ENCODE measurements around the gene SSBP3. TPM values are rescaled to one million over a fixed set of nuclear protein-coding genes. Genes with fewer than 3 reads are reported as not detected.

SSBP3 gene
- total RNA-seq, 1 experiment from 2014 or later = 115 TPM

- Mint-ChIP-seq H3K4me3 (no peak overlapping the region), H3K27me3 (ENCODE audit: low read depth) (no peaks in the 10 kb centered on the region), H3K9me3 (no peaks in the 10 kb centered on the region), H3K36me3 (no peaks in the 10 kb centered on the region), H3K4me1 (peaks cover 28% of the 10 kb centered on the region), H3K27ac (peak overlapping the region; percentile 80)
- ChIA-PET POLR2A (interaction anchor here (1.5 to 1.7 kb wide), 2 partner anchors 142 to 144 kb away, joined by 3 to 5 read pairs; partner anchors contain the start of gene SSBP3), CTCF (interaction anchor here (2.2 kb wide), 1 partner anchor 10 kb away, joined by 8 read pairs; no protein-coding TSS in a partner anchor)
- no peak for ATAC-seq
- no peak for DNase-seq (ENCODE audit: low spot score)
- TF ChIP-seq, protein P1, sequence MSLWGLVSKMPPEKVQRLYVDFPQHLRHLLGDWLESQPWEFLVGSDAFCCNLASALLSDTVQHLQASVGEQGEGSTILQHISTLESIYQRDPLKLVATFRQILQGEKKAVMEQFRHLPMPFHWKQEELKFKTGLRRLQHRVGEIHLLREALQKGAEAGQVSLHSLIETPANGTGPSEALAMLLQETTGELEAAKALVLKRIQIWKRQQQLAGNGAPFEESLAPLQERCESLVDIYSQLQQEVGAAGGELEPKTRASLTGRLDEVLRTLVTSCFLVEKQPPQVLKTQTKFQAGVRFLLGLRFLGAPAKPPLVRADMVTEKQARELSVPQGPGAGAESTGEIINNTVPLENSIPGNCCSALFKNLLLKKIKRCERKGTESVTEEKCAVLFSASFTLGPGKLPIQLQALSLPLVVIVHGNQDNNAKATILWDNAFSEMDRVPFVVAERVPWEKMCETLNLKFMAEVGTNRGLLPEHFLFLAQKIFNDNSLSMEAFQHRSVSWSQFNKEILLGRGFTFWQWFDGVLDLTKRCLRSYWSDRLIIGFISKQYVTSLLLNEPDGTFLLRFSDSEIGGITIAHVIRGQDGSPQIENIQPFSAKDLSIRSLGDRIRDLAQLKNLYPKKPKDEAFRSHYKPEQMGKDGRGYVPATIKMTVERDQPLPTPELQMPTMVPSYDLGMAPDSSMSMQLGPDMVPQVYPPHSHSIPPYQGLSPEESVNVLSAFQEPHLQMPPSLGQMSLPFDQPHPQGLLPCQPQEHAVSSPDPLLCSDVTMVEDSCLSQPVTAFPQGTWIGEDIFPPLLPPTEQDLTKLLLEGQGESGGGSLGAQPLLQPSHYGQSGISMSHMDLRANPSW (CRISPR knock-in tag; conservative IDR thresholded peaks at IDR 0.05; ENCODE audit: low read depth) = no peak
- no peak for TF ChIP-seq NR1H2 (CRISPR knock-in tag; IDR thresholded peaks at IDR 0.05)
- no peak for TF ChIP-seq ZSCAN18 (CRISPR knock-in tag; IDR thresholded peaks at IDR 0.05)
- TF ChIP-seq FOXP1 (CRISPR knock-in tag; IDR thresholded peaks at IDR 0.05; ENCODE audit: borderline replicate concordance) = no peak
- TF ChIP-seq ZBTB43 (CRISPR knock-in tag; IDR thresholded peaks at IDR 0.05) = no peak
- no peak for TF ChIP-seq E2F4 (CRISPR knock-in tag; IDR thresholded peaks at IDR 0.05; ENCODE audit: borderline replicate concordance, low read depth)
These were observed 142.5 kb downstream of the SSBP3 start for GRCh38 chr1:54263601-54264226.

DNA sequence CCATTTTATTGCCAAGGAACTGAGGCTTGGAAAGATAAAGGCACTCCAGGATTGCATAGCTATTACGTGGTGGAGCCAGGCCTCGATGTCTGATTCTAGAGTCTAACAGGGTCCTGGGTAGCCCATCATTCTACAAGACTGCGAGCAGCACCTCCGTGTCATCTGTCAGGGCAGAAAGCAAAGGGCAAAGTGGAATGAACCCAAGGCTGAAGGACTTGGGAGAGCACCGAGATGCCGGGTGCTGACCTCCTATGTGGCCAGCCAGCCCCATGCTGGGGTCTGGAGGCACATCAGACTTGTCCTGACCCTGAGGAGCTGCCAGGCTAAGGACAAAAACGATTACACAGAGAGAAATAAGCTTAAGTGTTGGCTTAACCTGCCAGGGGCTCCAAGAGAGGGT, 143.9 kb downstream of the SSBP3 start:
- no peaks in the 10 kb centered on the region for H3K27me3 Mint-ChIP-seq (ENCODE audit: low read depth)
- H3K4me3 Mint-ChIP-seq = no peak overlapping the region
- no peak for ATAC-seq
- CTCF ChIA-PET = interaction anchor here (0.9 kb wide), 1 partner anchor 227 kb away, joined by 4 read pairs; no protein-coding TSS in a partner anchor
- H3K4me1 Mint-ChIP-seq = peaks cover 43% of the 10 kb centered on the region
- no peak overlapping the region for H3K27ac Mint-ChIP-seq
- no peak for DNase-seq (ENCODE audit: low spot score)
- POLR2A ChIA-PET = no interaction called here
- H3K9me3 Mint-ChIP-seq = no peaks in the 10 kb centered on the region
- no peaks in the 10 kb centered on the region for H3K36me3 Mint-ChIP-seq
- no peak for TF ChIP-seq PRRX2 (CRISPR knock-in tag; IDR thresholded peaks at IDR 0.05)
- TF ChIP-seq SMAD4 (CRISPR knock-in tag; IDR thresholded peaks at IDR 0.05) = no peak
- TF ChIP-seq PRDM15 (CRISPR knock-in tag; IDR thresholded peaks at IDR 0.05) = no peak
- TF ChIP-seq RELA (CRISPR knock-in tag; IDR thresholded peaks at IDR 0.05; ENCODE audit: borderline replicate concordance) = no peak
- no peak for TF ChIP-seq GABPB1 (CRISPR knock-in tag; IDR thresholded peaks at IDR 0.05)
- no peak for TF ChIP-seq ZNF219 (CRISPR knock-in tag; IDR thresholded peaks at IDR 0.05; ENCODE audit: borderline replicate concordance)
- no peak for TF ChIP-seq NR3C1 (CRISPR knock-in tag; conservative IDR thresholded peaks at IDR 0.05; ENCODE audit: low read depth)
- TF ChIP-seq, protein P2, sequence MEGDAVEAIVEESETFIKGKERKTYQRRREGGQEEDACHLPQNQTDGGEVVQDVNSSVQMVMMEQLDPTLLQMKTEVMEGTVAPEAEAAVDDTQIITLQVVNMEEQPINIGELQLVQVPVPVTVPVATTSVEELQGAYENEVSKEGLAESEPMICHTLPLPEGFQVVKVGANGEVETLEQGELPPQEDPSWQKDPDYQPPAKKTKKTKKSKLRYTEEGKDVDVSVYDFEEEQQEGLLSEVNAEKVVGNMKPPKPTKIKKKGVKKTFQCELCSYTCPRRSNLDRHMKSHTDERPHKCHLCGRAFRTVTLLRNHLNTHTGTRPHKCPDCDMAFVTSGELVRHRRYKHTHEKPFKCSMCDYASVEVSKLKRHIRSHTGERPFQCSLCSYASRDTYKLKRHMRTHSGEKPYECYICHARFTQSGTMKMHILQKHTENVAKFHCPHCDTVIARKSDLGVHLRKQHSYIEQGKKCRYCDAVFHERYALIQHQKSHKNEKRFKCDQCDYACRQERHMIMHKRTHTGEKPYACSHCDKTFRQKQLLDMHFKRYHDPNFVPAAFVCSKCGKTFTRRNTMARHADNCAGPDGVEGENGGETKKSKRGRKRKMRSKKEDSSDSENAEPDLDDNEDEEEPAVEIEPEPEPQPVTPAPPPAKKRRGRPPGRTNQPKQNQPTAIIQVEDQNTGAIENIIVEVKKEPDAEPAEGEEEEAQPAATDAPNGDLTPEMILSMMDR (IDR thresholded peaks at IDR 0.05) = no peak
- TF ChIP-seq FOXP1 (CRISPR knock-in tag; IDR thresholded peaks at IDR 0.05; ENCODE audit: borderline replicate concordance) = no peak
- TF ChIP-seq TEAD4 (CRISPR knock-in tag; IDR thresholded peaks at IDR 0.05) = no peak
- TF ChIP-seq HMGA2 (CRISPR knock-in tag; IDR thresholded peaks at IDR 0.05) = no peak
- no peak for TF ChIP-seq ZNF281 (CRISPR knock-in tag; IDR thresholded peaks at IDR 0.05)
- TF ChIP-seq IRF2 (CRISPR knock-in tag; IDR thresholded peaks at IDR 0.05; ENCODE audit: borderline replicate concordance, low read depth) = no peak
- no peak for TF ChIP-seq ZNF317 (CRISPR knock-in tag; IDR thresholded peaks at IDR 0.05; ENCODE audit: borderline replicate concordance, low read depth)

Data from WTC11 (cell line).